ENCODE results near the gene AAK1. TPM values are rescaled to one million over a fixed set of nuclear protein-coding genes. Genes with fewer than 3 reads are reported as not detected.

The AAK1 gene
- total RNA-seq, 1 experiment from 2014 or later: 30.6 TPM

DNA sequence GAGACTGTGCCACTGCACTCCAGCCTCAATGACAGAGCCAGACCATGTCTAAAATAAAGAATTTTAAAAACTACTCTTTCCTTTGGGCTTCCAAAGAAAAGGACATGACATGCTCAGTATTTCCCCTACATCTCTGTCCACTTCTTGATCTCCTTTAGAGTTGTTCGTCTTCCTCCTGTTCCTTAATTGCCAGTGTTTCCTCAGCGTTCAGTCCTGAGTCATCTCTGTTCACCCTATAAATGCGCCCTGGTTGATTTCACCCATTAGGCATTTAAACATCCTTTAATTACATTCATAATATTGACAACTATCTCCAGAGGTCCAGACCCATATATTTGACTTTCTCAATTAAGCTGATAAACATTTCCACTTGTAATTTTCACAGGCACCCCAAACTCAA, 64.0 kb downstream of the AAK1 start:
- H3K27me3 ChIP-seq (ENCODE audit: insufficient read depth, low read length): no peaks in the 10 kb centered on the region
- no peak overlapping the region for H3K9ac ChIP-seq (ENCODE audit: extremely low read depth, insufficient read length, low read length)
- H3K9me3 ChIP-seq (ENCODE audit: control insufficient read depth, low read depth, low read length): no peaks in the 10 kb centered on the region
- no peak overlapping the region for H2AK5ac ChIP-seq (ENCODE audit: insufficient read length, low read length)
- no peak overlapping the region for H3K23ac ChIP-seq (ENCODE audit: insufficient read length, low read depth, low read length)
- no peak overlapping the region for H3T11ph ChIP-seq (ENCODE audit: low read length)
- H3K14ac ChIP-seq (ENCODE audit: insufficient read depth, low read length): no peak overlapping the region
- H4K8ac ChIP-seq (replicated peaks; ENCODE audit: insufficient read length, low read depth, low read length): no peak overlapping the region
- H3K4me1 Mint-ChIP-seq: peaks cover 26 to 37% of the 10 kb centered on the region in 2 experiments
- no peak overlapping the region for H4K91ac ChIP-seq (ENCODE audit: insufficient read length, low read depth, low read length)
- no peak overlapping the region; a peak in 2 of 7 replicates for H3K27ac Mint-ChIP-seq
- H2BK5ac ChIP-seq (ENCODE audit: insufficient read length, low read length): no peak overlapping the region
- H3K18ac ChIP-seq (ENCODE audit: insufficient read length, low read depth, low read length): no peak overlapping the region
- peaks cover 5% of the 10 kb centered on the region; the same call in 1 of the 2 replicates for H3K79me2 ChIP-seq (ENCODE audit: insufficient read depth, low read length)
- TF ChIP-seq, protein P1, sequence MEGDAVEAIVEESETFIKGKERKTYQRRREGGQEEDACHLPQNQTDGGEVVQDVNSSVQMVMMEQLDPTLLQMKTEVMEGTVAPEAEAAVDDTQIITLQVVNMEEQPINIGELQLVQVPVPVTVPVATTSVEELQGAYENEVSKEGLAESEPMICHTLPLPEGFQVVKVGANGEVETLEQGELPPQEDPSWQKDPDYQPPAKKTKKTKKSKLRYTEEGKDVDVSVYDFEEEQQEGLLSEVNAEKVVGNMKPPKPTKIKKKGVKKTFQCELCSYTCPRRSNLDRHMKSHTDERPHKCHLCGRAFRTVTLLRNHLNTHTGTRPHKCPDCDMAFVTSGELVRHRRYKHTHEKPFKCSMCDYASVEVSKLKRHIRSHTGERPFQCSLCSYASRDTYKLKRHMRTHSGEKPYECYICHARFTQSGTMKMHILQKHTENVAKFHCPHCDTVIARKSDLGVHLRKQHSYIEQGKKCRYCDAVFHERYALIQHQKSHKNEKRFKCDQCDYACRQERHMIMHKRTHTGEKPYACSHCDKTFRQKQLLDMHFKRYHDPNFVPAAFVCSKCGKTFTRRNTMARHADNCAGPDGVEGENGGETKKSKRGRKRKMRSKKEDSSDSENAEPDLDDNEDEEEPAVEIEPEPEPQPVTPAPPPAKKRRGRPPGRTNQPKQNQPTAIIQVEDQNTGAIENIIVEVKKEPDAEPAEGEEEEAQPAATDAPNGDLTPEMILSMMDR (conservative IDR thresholded peaks at IDR 0.05): no peak
- no peak overlapping the region for H4K5ac ChIP-seq (ENCODE audit: insufficient read length, low read depth, low read length)
- no peaks in the 10 kb centered on the region for H3K23me2 ChIP-seq (ENCODE audit: insufficient read length, low read depth, low read length, poor library complexity, severe bottlenecking)
- no peak overlapping the region for H2BK120ac ChIP-seq (ENCODE audit: low read depth, low read length, poor library complexity, severe bottlenecking)
- DNase-seq: no peak
- H3K56ac ChIP-seq (ENCODE audit: insufficient read length, low read depth, low read length): no peak overlapping the region
- H2BK15ac ChIP-seq (ENCODE audit: low read depth, low read length): no peak overlapping the region
- H4K20me1 ChIP-seq (ENCODE audit: control insufficient read depth, insufficient read depth, insufficient read length): no peaks in the 10 kb centered on the region
- no peak overlapping the region for H3K4ac ChIP-seq (ENCODE audit: low read depth, low read length)
- no peak overlapping the region for H2BK20ac ChIP-seq (ENCODE audit: low read depth, low read length, poor library complexity, severe bottlenecking)
- H3K79me1 ChIP-seq (ENCODE audit: insufficient read depth, low read depth, low read length, poor library complexity, severe bottlenecking): no peaks in the 10 kb centered on the region
- no peak overlapping the region for H3K4me3 Mint-ChIP-seq
- no peak overlapping the region for H2AFZ ChIP-seq (ENCODE audit: low read length)
- H3K4me2 ChIP-seq (ENCODE audit: insufficient read depth, insufficient read length, low read length): no peak overlapping the region
- no peaks in the 10 kb centered on the region for H3K9me3 Mint-ChIP-seq
- peaks cover 5% of the 10 kb centered on the region; the same call in 1 of the 2 replicates for H3K4me1 ChIP-seq (ENCODE audit: insufficient read depth, low read length)
- WGBS (ENCODE audit: extremely low coverage, insufficient read length, low lambda C conversion rate): no CpG with 5 or more reads among the region's 3 CpGs
- no peaks in the 10 kb centered on the region; a peak in 1 of 7 replicates for H3K36me3 Mint-ChIP-seq (ENCODE audit: insufficient read depth in 1 of 3, low read depth in 3 of 3)
- H3K27ac ChIP-seq (ENCODE audit: insufficient read length, low read depth, low read length): no peak overlapping the region
- no peaks in the 10 kb centered on the region for H3K27me3 Mint-ChIP-seq (ENCODE audit: low read depth)
- H2BK12ac ChIP-seq (ENCODE audit: insufficient read length, low read depth, low read length): no peak overlapping the region
